A549 treated with RU486 at 1 μM for 4 hours (cell line): ENCODE measurements around the gene ITFG2. TPM values are rescaled to one million over a fixed set of nuclear protein-coding genes. Genes with fewer than 3 reads are reported as not detected.

Experiments
- total RNA-seq: library from RNA; stranded (reverse); fragments of 200-300 nt; extraction: Qiagen RNA extraction; gene quantifications from 5 replicates; pipeline ENCODE4 v1.2.3, GENCODE V29; 2022; ENCODE audit warnings: low read depth

The ITFG2 gene
- 13.0 to 26.1 TPM (median 17.7 TPM) in 5 replicates for total RNA-seq

DNA sequence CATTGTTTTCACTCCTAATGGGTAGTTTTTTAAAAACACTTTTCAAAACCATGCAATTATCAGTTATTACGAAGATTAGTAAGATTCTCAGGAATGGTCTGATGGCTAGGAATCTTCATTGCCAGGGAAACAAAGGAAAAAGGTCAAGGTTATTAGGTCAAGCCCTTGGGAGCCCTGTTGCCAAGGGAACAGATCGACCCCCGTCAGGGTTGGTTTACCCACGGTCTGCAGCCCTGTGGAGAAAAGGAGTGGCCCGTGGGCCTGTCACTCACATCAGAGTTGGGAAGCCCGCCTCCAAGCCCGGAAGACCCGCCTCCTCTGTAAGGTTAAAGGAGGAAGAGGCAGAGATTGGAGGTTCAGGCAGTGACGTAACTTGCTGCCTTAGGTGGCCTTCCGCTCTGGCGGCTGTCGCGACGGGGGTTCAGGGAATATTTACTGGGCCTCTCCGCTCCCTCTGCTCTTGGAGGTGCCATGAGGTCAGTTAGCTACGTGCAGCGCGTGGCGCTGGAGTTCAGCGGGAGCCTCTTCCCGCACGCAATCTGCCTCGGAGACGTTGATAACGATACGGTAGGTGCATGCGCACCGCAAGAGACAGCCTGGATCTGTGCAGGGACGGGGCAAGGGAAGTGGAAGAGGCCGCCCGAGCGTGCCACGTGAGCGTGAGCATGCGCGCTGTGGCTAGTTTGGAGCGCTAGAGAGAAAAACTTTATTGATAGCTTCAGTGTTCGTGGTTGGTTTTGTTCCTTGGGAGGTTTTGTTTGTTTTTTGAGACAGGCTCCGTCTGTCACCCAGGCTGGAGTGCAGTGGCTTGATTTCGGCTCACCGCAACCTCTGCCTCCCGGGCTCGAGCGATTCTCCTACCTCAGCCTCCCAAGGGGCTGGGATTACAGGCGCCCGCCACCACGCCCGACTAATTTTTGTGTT is at the start of gene ITFG2:
ITFG2 (plus strand) TSS at position 379 of the 924 bp plus-strand sequence; CDS start at position 472, 93 bp downstream.

DNA sequence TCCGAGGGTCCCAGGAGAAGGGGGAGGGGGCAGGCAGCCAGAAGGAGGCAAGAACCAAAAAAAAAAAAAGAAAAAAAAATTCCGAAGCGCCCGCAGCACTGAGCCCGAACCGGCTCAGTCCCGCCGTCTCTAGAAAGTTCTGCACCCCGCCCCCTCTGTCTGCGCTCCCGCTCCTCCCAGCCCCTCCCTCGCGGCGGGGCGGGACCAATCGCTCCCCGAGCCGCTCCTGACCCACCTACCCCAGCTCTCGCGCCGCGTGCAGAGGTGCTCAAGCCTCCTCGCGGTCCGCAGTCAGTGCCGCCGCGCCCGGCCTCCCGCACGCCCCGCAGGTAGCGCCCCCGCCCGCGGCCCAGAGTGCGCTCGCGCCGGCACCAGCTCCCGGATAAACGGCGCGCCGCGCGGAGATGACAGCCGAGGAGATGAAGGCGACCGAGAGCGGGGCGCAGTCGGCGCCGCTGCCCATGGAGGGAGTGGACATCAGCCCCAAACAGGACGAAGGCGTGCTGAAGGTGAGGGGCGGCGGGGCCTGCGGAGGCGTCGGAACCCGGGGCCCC is 17.7 kb upstream of the ITFG2 start, which contains the start of gene FKBP4:
FKBP4 (plus strand) TSS at position 235 of the 554 bp plus-strand sequence; CDS start at position 405, 170 bp downstream.

DNA sequence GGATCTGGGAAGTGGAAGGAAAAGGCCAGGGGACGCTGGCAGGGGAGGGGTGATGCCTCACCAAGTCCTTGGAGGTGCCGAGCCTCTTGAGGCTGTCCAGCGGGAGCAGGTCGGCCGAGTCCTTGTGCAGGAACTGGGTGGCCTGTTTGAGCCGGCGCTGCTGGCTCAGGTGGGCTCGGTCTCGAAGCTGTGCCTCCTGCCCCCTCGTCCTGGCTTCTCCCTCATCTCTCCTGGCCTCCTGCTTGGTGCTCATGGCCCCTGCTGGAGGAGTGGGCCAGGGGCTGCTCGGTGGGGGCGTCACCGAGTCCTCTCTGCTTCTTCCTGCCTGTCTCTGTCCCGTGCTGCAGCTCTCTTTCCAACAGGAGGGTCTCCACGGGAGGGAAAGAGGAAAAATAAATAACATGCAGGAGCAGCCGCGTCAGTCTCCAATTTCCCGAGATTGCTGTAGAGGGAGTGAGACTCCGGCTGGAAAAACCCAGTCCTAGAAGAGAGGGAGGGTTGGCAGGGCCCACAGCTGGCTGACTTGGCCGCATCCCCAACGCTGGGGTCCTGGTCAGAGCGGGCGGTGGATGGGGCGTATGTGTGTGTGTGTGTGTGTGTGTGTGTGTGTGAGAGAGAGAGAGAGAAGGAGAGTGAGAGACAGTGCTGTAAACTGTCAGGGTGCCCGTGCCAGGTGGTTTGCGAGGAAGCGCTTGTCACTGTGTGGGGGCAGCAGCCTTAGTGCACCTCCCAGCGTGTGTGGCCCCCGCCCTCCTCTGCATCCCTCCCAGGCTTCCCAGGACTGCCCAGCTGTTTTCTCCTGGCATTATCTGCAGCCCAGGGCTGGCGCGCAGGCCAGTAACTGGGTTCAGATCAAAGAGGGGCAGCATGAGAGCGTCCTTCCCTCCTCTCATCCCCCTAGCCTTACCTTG is 22.4 kb downstream of the ITFG2 start, which contains the start of gene NRIP2:
NRIP2 (minus strand) TSS at position 455 of the 911 bp plus-strand sequence; CDS start at position 403, 52 bp downstream.

DNA sequence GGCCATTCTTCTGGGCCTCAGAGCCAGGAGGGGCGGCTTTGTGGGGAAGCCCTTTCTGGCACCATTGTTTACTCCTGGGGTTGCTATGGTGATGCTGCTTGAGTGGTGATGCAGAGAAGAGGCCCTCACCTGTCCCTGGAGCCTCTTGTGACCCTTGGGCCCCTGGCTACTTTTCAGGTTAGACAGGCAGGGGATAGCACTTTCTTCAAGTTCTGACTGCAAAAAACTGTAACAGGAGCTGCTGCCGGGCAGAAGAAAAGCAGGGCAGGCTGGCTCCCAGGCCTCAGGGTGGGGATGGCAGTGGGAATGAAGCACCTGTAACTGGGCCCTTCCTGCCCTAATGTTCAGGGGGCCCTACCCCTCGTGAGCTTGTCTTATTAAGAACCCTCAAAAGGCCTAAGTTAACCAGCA is 44.6 kb downstream of the ITFG2 start, which contains the start of gene TEX52:
TEX52 (minus strand) TSS at position 19 of the 411 bp plus-strand sequence; CDS start at position 6, 13 bp downstream.

Other genes with a start within 250 kb of the ITFG2 start
- 97.1 to 120 TPM (median 112 TPM) in 5 replicates for gene FKBP4, start 17.7 kb upstream of the ITFG2 start, total RNA-seq
- not detected in 5 replicates for gene NRIP2, start 22.4 kb downstream of the ITFG2 start, total RNA-seq
- gene TEX52, start 44.4 kb downstream of the ITFG2 start, total RNA-seq = not detected in 5 replicates
- gene FOXM1, start 64.5 kb downstream of the ITFG2 start, total RNA-seq = 85.7 to 103 TPM (median 90.5 TPM) in 5 replicates
- 43.6 to 54.4 TPM (median 46.4 TPM) in 5 replicates for gene RHNO1, start 64.6 kb downstream of the ITFG2 start, total RNA-seq
- gene TULP3, start 78.2 kb downstream of the ITFG2 start, total RNA-seq = 16.0 to 21.3 TPM (median 20.0 TPM) in 5 replicates
- gene TEAD4, start 146.7 kb downstream of the ITFG2 start, total RNA-seq = 38.4 to 47.9 TPM (median 46.8 TPM) in 5 replicates